Upper lobe of left lung (tissue), 6 donors: ENCODE results near the gene NDUFB10. TPM values are rescaled to one million over a fixed set of nuclear protein-coding genes. Genes with fewer than 3 reads are reported as not detected.

Experiments used
- ATAC-seq, 2 donors: fragments of 200-7000 bp; cut with Tn5 transposase; one replicate each; pipeline ENCODE4 v1.9.1; 2022; ENCODE audit warnings: mild to moderate bottlenecking in 2 of 2, moderate library complexity in 2 of 2; ENCODE audit not compliant: low FRiP score in 2 of 2
- DNase-seq, 2 donors: peaks; one replicate each; pipeline ENCODE4 v3.0.0-alpha.2; 2019 to 2020
- H3K27ac ChIP-seq, 4 donors: fragments of 200-600 bp; sonication (generic); one replicate each; pipeline ENCODE4 v1.5.1; 2016 to 2019
- H3K27me3 ChIP-seq, 4 donors: fragments of 200-600 bp; sonication (generic); one replicate each; pipeline ENCODE4 v1.5.1; 2017 to 2019
- H3K36me3 ChIP-seq, 4 donors: fragments of 200-600 bp; sonication (generic); one replicate each; pipeline ENCODE4 v1.5.1; 2016 to 2019
- H3K4me1 ChIP-seq, 4 donors: fragments of 200-600 bp; sonication (generic); one replicate each; pipeline ENCODE4 v1.5.1; 2018 to 2019
- H3K4me3 ChIP-seq, 4 donors: fragments of 200-600 bp; sonication (generic); one replicate each; pipeline ENCODE4 v1.5.1; 2017 to 2019; ENCODE audit warnings: mild to moderate bottlenecking in 2 of 4, moderate library complexity in 1 of 4
- H3K9me3 ChIP-seq, 4 donors: fragments of 200-600 bp; sonication (generic); one replicate each; pipeline ENCODE4 v1.5.1; 2018 to 2019
- CTCF ChIP-seq, 6 experiments: fragments of 450-650 bp in 4 of 6; fragments of 200-600 bp in 2 of 6; sonication (generic) in 2 of 6; IDR thresholded peaks; one replicate each; pipeline ENCODE4 v1.5.1; 2016 to 2019; ENCODE audit warnings: antibody characterized with exemption in 6 of 6
- EP300 ChIP-seq, 4 donors: sonication (generic); formaldehyde crosslinking; IDR thresholded peaks; one replicate each; pipeline ENCODE4 v1.5.1; 2017; ENCODE audit warnings: antibody characterized with exemption in 4 of 4, control low read depth in 2 of 4
- POLR2A ChIP-seq, 4 donors: fragments of 450-650 bp; IDR thresholded peaks; one replicate each; pipeline ENCODE4 v1.5.1; 2016 to 2017; ENCODE audit warnings: antibody characterized with exemption in 4 of 4, mild to moderate bottlenecking in 2 of 4
- POLR2AphosphoS5 ChIP-seq, 2 donors: sonication (generic); formaldehyde crosslinking; IDR thresholded peaks; one replicate each; pipeline ENCODE4 v1.5.1; 2017; ENCODE audit warnings: antibody characterized with exemption in 2 of 2
- WGBS, 2 donors: methylation state at CpG; one replicate each; pipeline ENCODE4 v1.1.5; 2017 to 2018; 5-methylcytosine and 5-hydroxymethylcytosine counted together
- total RNA-seq, 6 donors: library from RNA; depleted of rRNA in 4 of 6; stranded (reverse); fragments of >200 nt in 4 of 6; gene quantifications; one replicate each; pipeline versions ENCODE4 v1.1.0 to v1.2.1, GENCODE V29; 2016 to 2021
- donor health status: DM: no; HTN: no; CAD: no; lungs with moderate emphysema.
- donor health status: DM: no; HTN: yes; CAD: no; lungs with severe emphysema.

The NDUFB10 gene
- total RNA-seq, 6 donors from 2014 or later: 76.5 to 245 (median 107) TPM

GRCh38 chr16:1965396-1966001 lies 6.2 kb downstream of the NDUFB10 start:
- H3K27ac ChIP-seq: peak overlapping the region; percentile 98 to 100 (median 98)
- H3K4me3 ChIP-seq: peak overlapping the region; percentile 85 to 91 (median 88)
- DNase-seq (no peak), ATAC-seq (no peak)
- TF ChIP-seq POLR2A (IDR thresholded peaks at IDR 0.05) (no peak), POLR2AphosphoS5 (IDR thresholded peaks at IDR 0.05) (no peak), CTCF (IDR thresholded peaks at IDR 0.05) (no peak), EP300 (IDR thresholded peaks at IDR 0.05) (no peak)
- H3K36me3 ChIP-seq: peaks cover 14 to 34% (median 23%) of the 10 kb centered on the region in 4 donors
- no peaks in the 10 kb centered on the region for H3K9me3 ChIP-seq
- 18 to 19% methylated on average over 13 to 18 of the region's 24 CpGs for WGBS, 2 donors
- H3K4me1 ChIP-seq: peaks cover 20 to 39% (median 26%) of the 10 kb centered on the region in 4 donors
- H3K27me3 ChIP-seq: no peaks in the 10 kb centered on the region

GRCh38 chr16:1966460-1966859 lies 7.1 kb downstream of the NDUFB10 start, which contains the start of gene RNF151:
TSS of gene RNF151 (plus strand) at chr16:1966856. CDS start at chr16:1966882, 26 bp downstream.
- Histone ChIP-seq H3K4me1 (peaks cover 18 to 39% (median 27%) of the 10 kb centered on the region in 4 donors), H3K27ac (peak within 1 kb of the TSS; percentile 98 to 100 (median 98)), H3K9me3 (no peaks in the 10 kb centered on the region), H3K27me3 (no peaks in the 10 kb centered on the region), H3K4me3 (peak within 1 kb of the TSS; percentile 85 to 91 (median 88)), H3K36me3 (peaks cover 11 to 26% (median 19%) of the 10 kb centered on the region in 4 donors)
- no peak for DNase-seq
- WGBS, 2 donors: 96 to 98% methylated on average over 5 to 6 of the region's 6 CpGs
- ATAC-seq: no peak
- no peak for TF ChIP-seq POLR2AphosphoS5 (IDR thresholded peaks at IDR 0.05)
- TF ChIP-seq POLR2A (IDR thresholded peaks at IDR 0.05): no peak
- no peak for TF ChIP-seq EP300 (IDR thresholded peaks at IDR 0.05)
- no peak for TF ChIP-seq CTCF (IDR thresholded peaks at IDR 0.05)

- no peak for TF ChIP-seq POLR2A (IDR thresholded peaks at IDR 0.05)
- TF ChIP-seq CTCF (IDR thresholded peaks at IDR 0.05): no peak
- TF ChIP-seq EP300 (IDR thresholded peaks at IDR 0.05): no peak
- TF ChIP-seq POLR2AphosphoS5 (IDR thresholded peaks at IDR 0.05): no peak
- Histone ChIP-seq H3K27me3 (no peaks in the 10 kb centered on the region), H3K4me3 (no peak overlapping the region), H3K4me1 (peaks cover 28 to 45% (median 32%) of the 10 kb centered on the region in 4 donors), H3K36me3 (peaks cover 0 to 7% (median under 1%) of the 10 kb centered on the region in 4 donors), H3K27ac (no peak overlapping the region), H3K9me3 (no peaks in the 10 kb centered on the region)
- no peak for ATAC-seq
- WGBS, 2 donors: 82 to 90% methylated on average over 21 to 41 of the region's 41 CpGs
- peak in 1 of 2 donors; percentile 79 for DNase-seq
Measured at GRCh38 chr16:1968146-1968953, 9.0 kb downstream of the NDUFB10 start.

GRCh38 chr16:1971796-1972489 lies 12.6 kb downstream of the NDUFB10 start, which contains the start of gene TBL3:
TSS of gene TBL3 (plus strand) at chr16:1972053. CDS start at chr16:1972165, 112 bp downstream.
- WGBS, 2 donors: 0 to 1% methylated on average over 11 to 64 of the region's 78 CpGs
- DNase-seq: peak; percentile 93 to 99
- Histone ChIP-seq H3K36me3 (peaks cover 11 to 30% (median 29%) of the 10 kb centered on the region in 4 donors), H3K9me3 (no peaks in the 10 kb centered on the region), H3K4me3 (peak within 1 kb of the TSS; percentile 84 to 100 (median 98)), H3K27ac (peak within 1 kb of the TSS; percentile 88 to 94 (median 90)), H3K27me3 (no peaks in the 10 kb centered on the region), H3K4me1 (peaks cover 18 to 33% (median 24%) of the 10 kb centered on the region in 4 donors)
- TF ChIP-seq EP300 (IDR thresholded peaks at IDR 0.05) (peak in 1 of 4 donors; percentile 81), POLR2A (IDR thresholded peaks at IDR 0.05) (peak in 3 of 4 donors; percentile 73 to 97 (median 94)), POLR2AphosphoS5 (IDR thresholded peaks at IDR 0.05) (peak; percentile 100), CTCF (IDR thresholded peaks at IDR 0.05) (peak in 2 of 6 experiments; percentile 36 to 48)
- peak; percentile 93 to 97 for ATAC-seq
